Posterior vena cava (tissue), 2 donors: ENCODE results near the gene ACTN2. TPM values are rescaled to one million over a fixed set of nuclear protein-coding genes. Genes with fewer than 3 reads are reported as not detected.

Source experiments
- DNase-seq: peaks from one replicate; pipeline ENCODE4 v3.0.0-alpha.2; 2020; ENCODE audit warnings: low spot score
- intact Hi-C, 2 donors: fragments of 100-400 bp; cut with DNase I; formaldehyde crosslinking; loops; one replicate each; pipeline versions ENCODE4 v1.14.1 to v1.14.2; 2022 to 2023
- total RNA-seq, 2 donors: library from RNA; stranded (reverse); fragmentation: NEBNext Ultra II Directional; extraction: Animal tissue kit (Norgen Biotek cat#: 25700); gene quantifications; one replicate each; pipeline ENCODE4 v1.2.1, GENCODE V29; 2021
- donor health status: DM: yes; HTN: yes; CAD: no.
- donor health status: DM: yes; HTN: yes; CAD: no.

ACTN2 gene
- total RNA-seq, 2 donors from 2014 or later, result 3.7 to 7.4 TPM

- intact Hi-C loops, result no loop called here
- DNase-seq, result no peak
These were observed 121.7 kb downstream of the ACTN2 start for GRCh38 chr1:236808005-236808404.

- no peak for DNase-seq
- intact Hi-C loops, result no loop called here
These were observed 122.3 kb downstream of the ACTN2 start for GRCh38 chr1:236808564-236809130.

GRCh38 chr1:236809148-236809547 lies 122.8 kb downstream of the ACTN2 start:
- no peak for DNase-seq
- intact Hi-C loops, result no loop called here

GRCh38 chr1:236810018-236810417 lies 123.7 kb downstream of the ACTN2 start:
- no peak for DNase-seq
- intact Hi-C loops, result no loop called here

- intact Hi-C loops, result no loop called here
- DNase-seq, result no peak
These were observed 126.2 kb downstream of the ACTN2 start for GRCh38 chr1:236812334-236813030.

Other genes starting within 250 kb of the ACTN2 start
- gene LGALS8, start 162.5 kb upstream of the ACTN2 start, total RNA-seq, result 10 to 100 TPM; 43.1 to 45.6 TPM
- gene HEATR1, start 82.0 kb upstream of the ACTN2 start, total RNA-seq, result 10 to 100 TPM; 27.4 to 28.3 TPM
- gene MTR, start 108.8 kb downstream of the ACTN2 start, total RNA-seq, result 10 to 100 TPM; 44.2 to 47.6 TPM